ENCODE data around the gene CEP68.
A peak's percentile ranks its signal among the peaks of the same experiment; 100 is the strongest.

The CEP68 gene

DNA sequence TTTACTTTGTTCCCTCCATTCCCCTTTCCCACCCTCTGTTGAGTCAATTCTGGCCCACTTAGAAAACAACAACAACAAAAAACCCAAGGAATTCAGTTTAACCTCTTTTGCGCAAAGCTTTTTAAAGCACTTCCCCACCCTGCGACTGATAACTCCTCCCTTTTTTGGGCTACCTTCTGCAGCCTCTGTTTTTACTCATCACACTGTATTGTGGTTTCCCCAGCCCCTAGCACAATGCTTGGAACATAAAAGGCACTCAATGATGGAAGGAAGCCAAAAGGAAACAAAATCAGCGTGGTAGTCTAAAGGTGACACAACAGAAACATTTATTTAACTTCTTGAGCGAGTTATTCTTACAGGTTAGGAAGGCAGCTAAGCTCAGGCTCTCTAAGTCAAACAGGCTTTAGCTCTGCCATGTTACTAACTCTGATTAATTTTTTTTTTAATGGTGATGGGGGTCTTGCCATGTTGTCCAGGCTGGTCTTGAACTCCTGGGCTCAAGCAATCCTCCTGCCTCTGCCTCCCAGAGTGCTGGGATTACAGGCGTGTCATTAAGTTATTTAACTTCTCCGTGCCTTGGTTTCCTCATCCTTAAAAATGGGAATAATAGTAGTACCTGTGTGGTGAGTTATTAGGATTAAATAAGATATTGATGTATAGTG lies 1.3 kb downstream of the CEP68 start:
- H3K4me3 ChIP-seq (ENCODE audit: low read depth in 1 of 2, low read length in 2 of 2) = peak overlapping the region; percentile 80 to 84
- H3K27me3 ChIP-seq (ENCODE audit: control insufficient read depth in 1 of 2, insufficient read depth in 2 of 2, low read length in 2 of 2) = no peaks in the 10 kb centered on the region
- no peaks in the 10 kb centered on the region for H3K9me3 ChIP-seq (ENCODE audit: control insufficient read depth in 1 of 2, low read length in 2 of 2)
- H3K4me1 ChIP-seq (ENCODE audit: control insufficient read depth in 1 of 2, insufficient read depth in 2 of 2, low read length in 2 of 2) = peaks cover 29 to 43% of the 10 kb centered on the region in 2 donors
- H3K36me3 ChIP-seq (ENCODE audit: control insufficient read depth in 1 of 2, insufficient read depth in 2 of 2, low read length in 2 of 2) = no peaks in the 10 kb centered on the region
- no peak overlapping the region for H3K27ac ChIP-seq (ENCODE audit: low read depth, low read length)
- H3K9ac ChIP-seq (ENCODE audit: low read depth in 1 of 2, low read length in 2 of 2) = peak overlapping the region; percentile 25 to 64

DNA sequence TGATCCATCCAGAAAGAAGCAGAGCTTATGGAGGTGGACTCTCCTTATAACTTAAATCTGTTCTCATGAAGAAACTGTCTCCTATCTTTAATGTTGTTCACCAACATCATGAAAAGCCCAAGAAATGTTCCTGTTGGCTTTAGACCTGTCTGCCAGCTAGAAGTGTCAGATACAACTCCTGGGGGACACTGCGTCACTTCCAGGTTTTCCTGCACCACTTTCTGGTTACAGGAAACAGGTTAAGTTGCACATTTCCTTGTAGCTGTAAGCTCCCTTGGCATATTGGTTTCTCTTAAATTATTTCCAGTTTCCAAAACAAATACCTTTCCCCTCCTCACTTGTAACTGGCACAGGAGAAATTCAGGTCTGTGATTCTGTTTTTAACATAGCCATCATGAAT lies 2.9 kb downstream of the CEP68 start:
- Histone ChIP-seq H3K27ac (ENCODE audit: low read depth, low read length) (no peak overlapping the region), H3K9ac (ENCODE audit: low read depth in 1 of 2, low read length in 2 of 2) (no peak overlapping the region), H3K9me3 (ENCODE audit: control insufficient read depth in 1 of 2, low read length in 2 of 2) (no peaks in the 10 kb centered on the region), H3K27me3 (ENCODE audit: control insufficient read depth in 1 of 2, insufficient read depth in 2 of 2, low read length in 2 of 2) (no peaks in the 10 kb centered on the region), H3K4me1 (ENCODE audit: control insufficient read depth in 1 of 2, insufficient read depth in 2 of 2, low read length in 2 of 2) (peaks cover 23 to 43% of the 10 kb centered on the region in 2 donors), H3K36me3 (ENCODE audit: control insufficient read depth in 1 of 2, insufficient read depth in 2 of 2, low read length in 2 of 2) (no peaks in the 10 kb centered on the region), H3K4me3 (ENCODE audit: low read depth in 1 of 2, low read length in 2 of 2) (no peak overlapping the region)

GRCh38 chr2:65061146-65061909 lies 5.1 kb downstream of the CEP68 start:
- H3K9ac ChIP-seq (ENCODE audit: low read depth in 1 of 2, low read length in 2 of 2) = no peak overlapping the region

DNA sequence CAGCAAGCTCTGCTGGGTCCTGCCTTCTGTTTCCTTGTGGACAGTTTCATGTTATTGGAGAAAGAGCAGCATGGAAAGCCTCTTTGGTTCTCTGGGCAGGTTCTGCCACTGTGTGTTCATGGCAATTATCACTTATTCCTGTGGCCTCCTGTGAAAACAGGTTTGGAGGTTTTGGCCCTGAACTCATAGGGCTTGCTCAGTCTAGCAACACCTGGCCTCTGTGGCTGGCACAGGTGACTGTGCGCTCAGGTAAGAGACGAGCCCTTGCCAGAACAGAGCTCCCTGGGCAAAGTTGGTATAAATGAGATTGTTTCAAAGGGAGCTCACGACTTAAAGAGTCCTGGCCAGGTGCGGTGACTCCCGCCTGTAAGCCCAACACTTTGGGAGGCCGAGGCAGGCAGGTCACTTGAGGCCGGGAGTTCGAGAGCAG lies 5.7 kb downstream of the CEP68 start:
- Histone ChIP-seq H3K36me3 (ENCODE audit: control insufficient read depth in 1 of 2, insufficient read depth in 2 of 2, low read length in 2 of 2) (no peaks in the 10 kb centered on the region), H3K27ac (ENCODE audit: low read depth, low read length) (no peak overlapping the region)

More at GRCh38 chr2:65061146-65061909, 5.1 kb downstream of the CEP68 start:
- Histone ChIP-seq H3K4me3 (ENCODE audit: low read depth in 1 of 2, low read length in 2 of 2) (no peak overlapping the region), H3K27me3 (ENCODE audit: control insufficient read depth in 1 of 2, insufficient read depth in 2 of 2, low read length in 2 of 2) (no peaks in the 10 kb centered on the region), H3K4me1 (ENCODE audit: control insufficient read depth in 1 of 2, insufficient read depth in 2 of 2, low read length in 2 of 2) (peaks cover 22 to 37% of the 10 kb centered on the region in 2 donors), H3K27ac (ENCODE audit: low read depth, low read length) (no peak overlapping the region), H3K36me3 (ENCODE audit: control insufficient read depth in 1 of 2, insufficient read depth in 2 of 2, low read length in 2 of 2) (no peaks in the 10 kb centered on the region), H3K9me3 (ENCODE audit: control insufficient read depth in 1 of 2, low read length in 2 of 2) (no peaks in the 10 kb centered on the region)

GRCh38 chr2:65062843-65063825 lies 6.9 kb downstream of the CEP68 start:
- Histone ChIP-seq H3K9me3 (ENCODE audit: control insufficient read depth in 1 of 2, low read length in 2 of 2) (no peaks in the 10 kb centered on the region), H3K4me1 (ENCODE audit: control insufficient read depth in 1 of 2, insufficient read depth in 2 of 2, low read length in 2 of 2) (peaks cover 15 to 26% of the 10 kb centered on the region in 2 donors), H3K27me3 (ENCODE audit: control insufficient read depth in 1 of 2, insufficient read depth in 2 of 2, low read length in 2 of 2) (no peaks in the 10 kb centered on the region), H3K4me3 (ENCODE audit: low read depth in 1 of 2, low read length in 2 of 2) (no peak overlapping the region), H3K36me3 (ENCODE audit: control insufficient read depth in 1 of 2, insufficient read depth in 2 of 2, low read length in 2 of 2) (no peaks in the 10 kb centered on the region), H3K9ac (ENCODE audit: low read depth in 1 of 2, low read length in 2 of 2) (no peak overlapping the region), H3K27ac (ENCODE audit: low read depth, low read length) (no peak overlapping the region)

More for the DNA sequence above, 5.7 kb downstream of the CEP68 start:
- no peaks in the 10 kb centered on the region for H3K9me3 ChIP-seq (ENCODE audit: control insufficient read depth in 1 of 2, low read length in 2 of 2)
- no peak overlapping the region for H3K4me3 ChIP-seq (ENCODE audit: low read depth in 1 of 2, low read length in 2 of 2)
- peaks cover 22 to 37% of the 10 kb centered on the region in 2 donors for H3K4me1 ChIP-seq (ENCODE audit: control insufficient read depth in 1 of 2, insufficient read depth in 2 of 2, low read length in 2 of 2)
- H3K9ac ChIP-seq (ENCODE audit: low read depth in 1 of 2, low read length in 2 of 2) = no peak overlapping the region
- H3K27me3 ChIP-seq (ENCODE audit: control insufficient read depth in 1 of 2, insufficient read depth in 2 of 2, low read length in 2 of 2) = no peaks in the 10 kb centered on the region

DNA sequence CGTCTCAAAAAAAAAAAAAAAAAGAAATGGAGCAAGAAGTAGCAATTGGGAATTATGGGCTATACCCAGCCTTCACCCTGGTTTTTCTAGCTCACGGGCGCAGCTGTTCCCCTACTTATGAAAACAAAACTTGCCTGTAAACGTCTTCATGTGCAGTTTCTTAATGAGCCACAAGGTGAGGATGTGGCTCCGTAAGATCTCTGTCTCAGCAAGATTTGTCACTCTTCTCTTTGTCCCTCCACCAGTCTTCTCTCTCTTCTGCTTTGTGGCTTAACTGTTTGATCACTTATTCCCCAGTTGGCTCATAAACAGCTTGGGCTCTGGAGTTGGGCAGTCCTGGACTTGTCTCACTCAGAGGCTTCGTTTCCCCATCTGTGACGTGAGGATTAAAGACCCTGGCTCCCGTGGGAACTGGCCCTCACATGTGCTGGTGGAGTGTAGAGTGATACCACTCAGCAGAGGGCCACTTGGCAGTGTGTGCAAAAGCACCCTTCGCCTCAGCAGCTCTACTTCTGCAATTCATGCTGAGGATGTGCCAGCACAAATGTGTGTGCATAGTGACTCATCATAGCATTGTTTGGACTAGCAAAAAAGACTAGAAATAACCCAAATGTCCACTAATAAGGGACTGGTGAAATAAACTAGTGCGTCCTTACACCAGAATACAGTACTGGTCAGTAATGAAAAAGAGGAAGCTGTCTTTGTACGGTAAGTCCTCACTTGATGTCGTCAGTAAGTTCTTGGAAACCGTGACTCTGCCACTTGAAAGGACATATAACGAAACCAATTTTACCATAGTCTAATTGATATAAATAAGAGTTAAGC lies 8.7 kb downstream of the CEP68 start:
- Histone ChIP-seq H3K4me1 (ENCODE audit: control insufficient read depth in 1 of 2, insufficient read depth in 2 of 2, low read length in 2 of 2) (peaks cover 19 to 22% of the 10 kb centered on the region in 2 donors), H3K27me3 (ENCODE audit: control insufficient read depth in 1 of 2, insufficient read depth in 2 of 2, low read length in 2 of 2) (no peaks in the 10 kb centered on the region), H3K9me3 (ENCODE audit: control insufficient read depth in 1 of 2, low read length in 2 of 2) (no peaks in the 10 kb centered on the region), H3K36me3 (ENCODE audit: control insufficient read depth in 1 of 2, insufficient read depth in 2 of 2, low read length in 2 of 2) (peaks cover 0 to 2% of the 10 kb centered on the region in 2 donors), H3K9ac (ENCODE audit: low read depth in 1 of 2, low read length in 2 of 2) (no peak overlapping the region), H3K4me3 (ENCODE audit: low read depth in 1 of 2, low read length in 2 of 2) (peak overlapping the region in 1 of 2 donors; percentile 19), H3K27ac (ENCODE audit: low read depth, low read length) (peak overlapping the region; percentile 20)

DNA sequence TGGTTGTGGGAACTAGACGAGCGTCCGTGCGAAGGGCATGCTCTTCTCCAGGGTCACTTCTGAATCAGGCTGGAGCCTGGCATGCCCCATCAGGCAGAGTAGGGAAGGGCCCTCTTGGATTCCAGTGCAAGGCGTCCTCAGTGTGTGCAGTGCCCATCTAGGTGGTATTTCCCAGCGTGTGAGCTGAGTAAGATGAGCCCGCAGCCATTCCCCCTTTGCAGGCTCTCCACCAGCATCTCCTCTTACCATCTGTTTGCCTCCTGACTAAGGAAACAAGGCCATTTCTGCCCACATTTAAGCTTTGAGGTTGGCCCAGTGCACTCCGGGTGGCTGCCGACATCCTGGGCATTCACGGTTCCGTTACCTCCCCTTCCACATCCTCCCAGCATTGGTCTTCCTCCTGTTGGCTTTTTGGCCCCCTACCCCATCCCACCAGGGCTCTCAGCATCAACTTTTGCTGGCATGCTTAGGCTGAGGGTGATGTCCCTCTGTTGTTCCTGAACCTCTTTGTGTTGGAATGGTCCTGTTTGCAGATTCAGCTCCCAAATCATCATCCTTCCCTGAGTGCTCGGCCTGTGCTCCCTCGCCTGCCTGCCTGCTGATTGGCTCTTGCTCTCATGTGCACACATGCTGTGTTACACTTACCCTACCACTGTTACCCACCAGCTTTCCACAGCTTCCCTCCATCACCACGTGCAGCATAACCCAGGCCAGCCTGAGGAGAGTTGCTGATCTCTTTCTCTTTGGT lies 11.8 kb downstream of the CEP68 start:
- Histone ChIP-seq H3K4me1 (ENCODE audit: control insufficient read depth in 1 of 2, insufficient read depth in 2 of 2, low read length in 2 of 2) (peaks cover 30 to 34% of the 10 kb centered on the region in 2 donors), H3K4me3 (ENCODE audit: low read depth in 1 of 2, low read length in 2 of 2) (no peak overlapping the region), H3K36me3 (ENCODE audit: control insufficient read depth in 1 of 2, insufficient read depth in 2 of 2, low read length in 2 of 2) (peaks cover 4 to 23% of the 10 kb centered on the region in 2 donors), H3K9ac (ENCODE audit: low read depth in 1 of 2, low read length in 2 of 2) (no peak overlapping the region), H3K27me3 (ENCODE audit: control insufficient read depth in 1 of 2, insufficient read depth in 2 of 2, low read length in 2 of 2) (no peaks in the 10 kb centered on the region), H3K27ac (ENCODE audit: low read depth, low read length) (no peak overlapping the region), H3K9me3 (ENCODE audit: control insufficient read depth in 1 of 2, low read length in 2 of 2) (no peaks in the 10 kb centered on the region)

DNA sequence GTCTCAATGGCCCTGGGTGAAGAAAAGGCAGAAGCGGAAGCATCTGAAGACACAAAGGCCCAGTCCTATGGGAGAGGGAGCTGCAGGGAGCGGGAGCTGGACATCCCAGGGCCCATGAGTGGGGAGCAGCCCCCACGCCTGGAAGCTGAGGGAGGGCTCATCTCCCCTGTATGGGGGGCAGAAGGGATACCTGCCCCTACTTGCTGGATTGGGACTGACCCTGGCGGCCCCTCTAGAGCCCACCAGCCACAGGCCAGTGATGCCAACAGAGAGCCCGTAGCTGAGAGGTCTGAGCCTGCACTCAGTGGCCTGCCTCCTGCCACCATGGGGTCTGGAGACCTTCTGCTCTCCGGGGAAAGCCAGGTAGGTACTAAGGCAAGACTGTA lies 13.2 kb downstream of the CEP68 start:
- peaks cover 4 to 35% of the 10 kb centered on the region in 2 donors for H3K36me3 ChIP-seq (ENCODE audit: control insufficient read depth in 1 of 2, insufficient read depth in 2 of 2, low read length in 2 of 2)

More for the DNA sequence above, 13.2 kb downstream of the CEP68 start:
- Histone ChIP-seq H3K9me3 (ENCODE audit: control insufficient read depth in 1 of 2, low read length in 2 of 2) (no peaks in the 10 kb centered on the region), H3K27me3 (ENCODE audit: control insufficient read depth in 1 of 2, insufficient read depth in 2 of 2, low read length in 2 of 2) (no peaks in the 10 kb centered on the region), H3K4me3 (ENCODE audit: low read depth in 1 of 2, low read length in 2 of 2) (no peak overlapping the region), H3K27ac (ENCODE audit: low read depth, low read length) (no peak overlapping the region), H3K4me1 (ENCODE audit: control insufficient read depth in 1 of 2, insufficient read depth in 2 of 2, low read length in 2 of 2) (peaks cover 30 to 34% of the 10 kb centered on the region in 2 donors), H3K9ac (ENCODE audit: low read depth in 1 of 2, low read length in 2 of 2) (no peak overlapping the region)
